GM18502 (cell line): Measurements from ENCODE around the gene OR52M1.

Experiments
- ATAC-seq: cut with Tn5 transposase; IDR thresholded peaks from one replicate; pipeline ENCODE4 v1.9.1; 2021; ENCODE audit warnings: mild to moderate bottlenecking; ENCODE audit not compliant: unreplicated experiment, poor library complexity

The OR52M1 gene

GRCh38 chr11:4560467-4560866, 15.5 kb downstream of the OR52M1 start:
- ATAC-seq, result no peak

- no peak for ATAC-seq
These were observed 20.4 kb downstream of the OR52M1 start for GRCh38 chr11:4565371-4565770.

- no peak for ATAC-seq
These were observed 24.1 kb downstream of the OR52M1 start for GRCh38 chr11:4569075-4569474.

- ATAC-seq, result no peak
These were observed 31.9 kb downstream of the OR52M1 start for GRCh38 chr11:4576880-4577279.

GRCh38 chr11:4577761-4578160, 32.8 kb downstream of the OR52M1 start:
- ATAC-seq, result no peak

- no peak for ATAC-seq
These were observed 33.6 kb downstream of the OR52M1 start for GRCh38 chr11:4578624-4579023.

GRCh38 chr11:4580124-4580523, 35.1 kb downstream of the OR52M1 start:
- no peak for ATAC-seq

- ATAC-seq, result no peak
These were observed 36.5 kb downstream of the OR52M1 start, which contains the start of gene OR52I2 for GRCh38 chr11:4581443-4581842. TSS of gene OR52I2 (plus strand) at chr11:4581743.

GRCh38 chr11:4589017-4589416, 44.0 kb downstream of the OR52M1 start:
- no peak for ATAC-seq

- no peak for ATAC-seq
These were observed 48.7 kb downstream of the OR52M1 start, which contains the start of gene OR52I1 for GRCh38 chr11:4593739-4594138. TSS of gene OR52I1 (plus strand) at chr11:4594039. CDS start at chr11:4594039, 0 bp downstream.
